DND-41 (cell line): ENCODE measurements around the gene MANEA.

ENCODE experiments used
- CTCF ChIP-seq: IDR thresholded peaks from 2 replicates; pipeline ENCODE4 v1.5.1; 2012; ENCODE audit warnings: borderline replicate concordance, low read length, moderate library complexity, mild to moderate bottlenecking; ENCODE audit not compliant: poor library complexity, severe bottlenecking; ENCODE audit errors: extremely low read depth
- EZH2 ChIP-seq: IDR thresholded peaks from 3 replicates; pipeline ENCODE4 v1.6.1; 2012; ENCODE audit warnings: borderline replicate concordance, low read depth, mild to moderate bottlenecking, moderate library complexity, low read length, inconsistent platforms; ENCODE audit not compliant: severe bottlenecking

DNA sequence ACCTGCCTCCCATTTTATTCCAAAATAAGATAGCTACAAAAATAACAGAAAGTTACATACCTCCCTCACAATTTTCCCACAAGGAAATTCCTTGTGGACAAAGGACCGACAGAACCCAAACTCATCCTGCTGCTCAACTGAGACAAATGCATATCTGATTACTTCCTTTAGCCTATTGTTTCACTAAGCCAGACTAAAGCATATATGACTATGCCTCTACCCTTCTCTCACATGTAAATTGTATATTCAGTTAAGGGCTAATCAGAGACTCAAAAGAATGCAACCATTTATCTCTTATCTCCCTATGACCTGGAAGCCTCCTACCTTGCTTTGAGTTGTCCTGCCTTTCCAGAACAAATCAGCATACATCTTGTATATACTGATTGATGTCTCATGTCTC is 72.1 kb downstream of the MANEA start:
- TF ChIP-seq CTCF (no peak), EZH2 (no peak)
